Measurements from ENCODE around the gene NIT1. TPM values are rescaled to one million over a fixed set of nuclear protein-coding genes. Genes with fewer than 3 reads are reported as not detected.

NIT1 gene
- total and polyA plus RNA-seq, 2 of the 8 experiments (the other 6 are each of a cell fraction or from before 2014, with no cell fraction given) = 33.0 to 40.4 TPM

- no peaks in the 10 kb centered on the region for H4K20me1 ChIP-seq (replicated peaks in 1 of 2; ENCODE audit: control insufficient read depth in 1 of 2, insufficient read depth in 2 of 2, low read length in 2 of 2)
- CTCF ChIA-PET (ENCODE audit: partially characterized antibody) = interaction anchor here (0.6 to 1.3 kb wide), 3 partner anchors 10 to 44 kb away, joined by 3 to 4 read pairs (median 3); partner anchors contain the start of gene PPOX
- H3K9me3 ChIP-seq (ENCODE audit: insufficient read depth in 2 of 2, low read depth in 1 of 2, low read length in 1 of 2) = no peaks in the 10 kb centered on the region
- no peak overlapping the region for H3K27ac ChIP-seq (ENCODE audit: low read depth, low read length)
- H4K91ac ChIP-seq (replicated peaks; ENCODE audit: insufficient read length, low read length) = no peak overlapping the region
- no peak for TF ChIP-seq GABPA (IDR thresholded peaks at IDR 0.05; ENCODE audit: borderline replicate concordance, insufficient read depth, low read length)
- no peak for TF ChIP-seq HDAC2 (IDR thresholded peaks at IDR 0.05; ENCODE audit: borderline replicate concordance in 1 of 2, low read depth in 2 of 2, low read length in 2 of 2)
- no peak for TF ChIP-seq POU5F1 (IDR thresholded peaks at IDR 0.05; ENCODE audit: low read depth, low read length)
- TF ChIP-seq KDM5A (IDR thresholded peaks at IDR 0.05; ENCODE audit: low read length) = no peak
- TF ChIP-seq JUND (IDR thresholded peaks at IDR 0.05; ENCODE audit: low read length) = no peak
- no peak for TF ChIP-seq RNF2 (IDR thresholded peaks at IDR 0.05; ENCODE audit: borderline replicate concordance, low read depth, low read length, missing control alignments, poor library complexity, severe bottlenecking)
- no peak for TF ChIP-seq EGR1 (IDR thresholded peaks at IDR 0.05; ENCODE audit: borderline replicate concordance, low read depth, low read length)
- TF ChIP-seq, protein P1, sequence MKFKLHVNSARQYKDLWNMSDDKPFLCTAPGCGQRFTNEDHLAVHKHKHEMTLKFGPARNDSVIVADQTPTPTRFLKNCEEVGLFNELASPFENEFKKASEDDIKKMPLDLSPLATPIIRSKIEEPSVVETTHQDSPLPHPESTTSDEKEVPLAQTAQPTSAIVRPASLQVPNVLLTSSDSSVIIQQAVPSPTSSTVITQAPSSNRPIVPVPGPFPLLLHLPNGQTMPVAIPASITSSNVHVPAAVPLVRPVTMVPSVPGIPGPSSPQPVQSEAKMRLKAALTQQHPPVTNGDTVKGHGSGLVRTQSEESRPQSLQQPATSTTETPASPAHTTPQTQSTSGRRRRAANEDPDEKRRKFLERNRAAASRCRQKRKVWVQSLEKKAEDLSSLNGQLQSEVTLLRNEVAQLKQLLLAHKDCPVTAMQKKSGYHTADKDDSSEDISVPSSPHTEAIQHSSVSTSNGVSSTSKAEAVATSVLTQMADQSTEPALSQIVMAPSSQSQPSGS (IDR thresholded peaks at IDR 0.05; ENCODE audit: low read length) = no peak
- no peak overlapping the region for H2BK15ac ChIP-seq (ENCODE audit: low read length)
- no peak for DNase-seq (ENCODE audit: low read depth in 1 of 2, low spot score in 2 of 2)
- H3K23ac ChIP-seq (ENCODE audit: insufficient read length) = no peak overlapping the region
- H3K4me1 ChIP-seq (replicated peaks in 1 of 4; ENCODE audit: control insufficient read depth in 3 of 4, insufficient read depth in 4 of 4, low read length in 3 of 4) = no peaks in the 10 kb centered on the region
- FAIRE-seq = no peak
- H2AK5ac ChIP-seq (ENCODE audit: low read depth, low read length) = no peak overlapping the region
- H3K14ac ChIP-seq (ENCODE audit: insufficient read length) = no peak overlapping the region
- H3K79me2 ChIP-seq (ENCODE audit: control insufficient read depth in 1 of 2, insufficient read depth in 2 of 2, low read length in 2 of 2) = no peaks in the 10 kb centered on the region
- no peak overlapping the region for H3K9ac ChIP-seq (replicated peaks in 1 of 4; ENCODE audit: extremely low read depth in 1 of 4, low read depth in 3 of 4, low read length in 3 of 4)
- H3K56ac ChIP-seq (replicated peaks; ENCODE audit: insufficient read length, low read depth, low read length) = no peak overlapping the region
- H4K8ac ChIP-seq (ENCODE audit: extremely low read depth, insufficient read depth, low read length) = no peak overlapping the region
- H2BK5ac ChIP-seq (ENCODE audit: low read depth, low read length) = no peak overlapping the region
- H2BK20ac ChIP-seq (ENCODE audit: low read length) = no peak overlapping the region
- POLR2A ChIA-PET (ENCODE audit: partially characterized antibody) = interaction anchor here (0.7 kb wide), 1 partner anchor 47 kb away, joined by 3 read pairs; no protein-coding TSS in a partner anchor
- H3K4me2 ChIP-seq (ENCODE audit: insufficient read depth in 1 of 2, low read depth in 2 of 2, low read length in 2 of 2) = no peak overlapping the region
- no peak overlapping the region for H4K5ac ChIP-seq (ENCODE audit: insufficient read length, low read depth, low read length)
- H3K79me1 ChIP-seq (ENCODE audit: low read depth, low read length) = no peaks in the 10 kb centered on the region
- no peak overlapping the region for H2BK12ac ChIP-seq (ENCODE audit: low read depth, low read length)
- no peaks in the 10 kb centered on the region for H3K23me2 ChIP-seq (ENCODE audit: low read depth, low read length)
- H3K36me3 ChIP-seq (ENCODE audit: control insufficient read depth in 2 of 4, insufficient read depth in 4 of 4, low read length in 3 of 4) = no peaks in the 10 kb centered on the region
- no peak overlapping the region for H2BK120ac ChIP-seq (replicated peaks; ENCODE audit: low read depth, low read length)
- H3K4ac ChIP-seq (replicated peaks; ENCODE audit: insufficient read length, low read depth, low read length) = no peak overlapping the region
- no peak overlapping the region for H2AFZ ChIP-seq (ENCODE audit: low read length)
- WGBS, 2 experiments (ENCODE audit: extremely low coverage in 1 of 2, insufficient coverage in 1 of 2, insufficient read length in 1 of 2, insufficient replicate concordance in 2 of 2, low coverage in 1 of 2, low lambda C conversion rate in 2 of 2, missing lambda C conversion rate in 1 of 2) = 81% methylated on average over 3 of the region's 3 CpGs; no CpG with 5 or more reads in 1 of the 2 experiments
- no peaks in the 10 kb centered on the region for H3K27me3 ChIP-seq (replicated peaks in 1 of 4; ENCODE audit: control insufficient read depth in 3 of 4, extremely low read depth in 1 of 4, insufficient read depth in 3 of 4, low read length in 3 of 4)
- no peak overlapping the region for H3K4me3 ChIP-seq (ENCODE audit: extremely low read depth in 1 of 4, insufficient read depth in 2 of 4, low read depth in 3 of 4, low read length in 4 of 4)
- no peak overlapping the region for H3K18ac ChIP-seq (ENCODE audit: extremely low read depth, low read length)
Measured at GRCh38 chr1:161145832-161146231, 27.9 kb downstream of the NIT1 start.

Measured in H1 (cell line).